K562 (cell line): Measurements from ENCODE around the gene ETS1. TPM values are rescaled to one million over a fixed set of nuclear protein-coding genes. Genes with fewer than 3 reads are reported as not detected.

Source experiments
- ATAC-seq: fragments of 200-7000 bp; cut with Tn5 transposase; 3 replicates; pipeline ENCODE4 v1.9.1; 2020; ENCODE audit warnings: moderate library complexity
- BruUV-seq: library from RNA; stranded (reverse); fragments of 400-500 nt; replicated peaks from 2 replicates; lab custom pipeline; 2021; lab: Mats Ljungman, UMichigan
- CTCF ChIA-PET: fragments of 300-600 bp; formaldehyde crosslinking; extraction: SDS; loops from one replicate; lab custom pipeline; 2021; ENCODE audit warnings: low intra/inter-chr PET ratio; lab: Yijun Ruan, JAX
- POLR2A ChIA-PET: fragments of 300-600, 350-650 bp; sonication (Branson Sonifier 250); formaldehyde crosslinking; extraction: SDS; loops from one replicate; lab custom pipeline; 2021; ENCODE audit warnings: antibody characterized with exemption, inconsistent platforms; lab: Yijun Ruan, JAX
- DNase-seq, 4 experiments: peaks; one replicate each; pipeline versions ENCODE4 v3.0.0 to v3.0.0-alpha.2; 2011 to 2018; ENCODE audit warnings: low spot score in 3 of 4, mixed read lengths in 3 of 4; ENCODE audit errors: extremely low read depth in 1 of 4
- FAIRE-seq: peaks from 2 replicates; lab custom pipeline; 2011; peaks lifted over from hg19 to GRCh38; lab: Jason Lieb, UNC
- H2AFZ ChIP-seq: 2 replicates; pipeline ENCODE4 v1.6.0; 2011; ENCODE audit warnings: low read depth, low read length, control low read depth, inconsistent platforms
- H3K27ac ChIP-seq: fragments of 200-600 bp; 3 replicates; pipeline ENCODE4 v1.8.0; 2011; ENCODE audit warnings: low read depth, mild to moderate bottlenecking, control low read depth, inconsistent platforms, low read length, moderate library complexity, mixed read lengths; ENCODE audit errors: extremely low read depth
- H3K27me3 ChIP-seq, 2 experiments: fragments of 300-600 bp in 1 of 2; 2 replicates in 1 of 2; 3 replicates in 1 of 2; pipeline versions ENCODE4 v1.6.0 to v1.8.0; 2011; ENCODE audit warnings: inconsistent platforms in 2 of 2, low read length in 2 of 2, mild to moderate bottlenecking in 1 of 2, mixed read lengths in 1 of 2, moderate library complexity in 1 of 2; ENCODE audit not compliant: control insufficient read depth in 2 of 2, insufficient read depth in 2 of 2
- H3K36me3 ChIP-seq: fragments of 300-600 bp; 3 replicates; pipeline ENCODE4 v1.8.0; 2011; ENCODE audit warnings: mild to moderate bottlenecking, low read length, inconsistent platforms; ENCODE audit not compliant: control insufficient read depth, insufficient read depth
- H3K4me1 ChIP-seq, 2 experiments: fragments of 200-600 bp in 1 of 2; replicated peaks in 1 of 2; 2 replicates in 1 of 2; 3 replicates in 1 of 2; pipeline versions ENCODE4 v1.5.1 to v1.8.0; 2011; ENCODE audit warnings: inconsistent platforms in 2 of 2, low read length in 2 of 2, mild to moderate bottlenecking in 1 of 2, mixed read lengths in 1 of 2, moderate library complexity in 1 of 2; ENCODE audit not compliant: control insufficient read depth in 2 of 2, insufficient read depth in 2 of 2
- H3K4me2 ChIP-seq: 2 replicates; pipeline ENCODE4 v1.6.1; 2011; ENCODE audit warnings: low read length, control low read depth, inconsistent platforms, mixed read lengths; ENCODE audit not compliant: insufficient read depth
- H3K4me3 ChIP-seq: fragments of 200-600 bp; sonication (generic), shearing (Covaris generic); 2 replicates; pipeline ENCODE4 v1.5.1; 2016; ENCODE audit warnings: control low read depth, inconsistent platforms
- H3K79me2 ChIP-seq: fragments of 200-600 bp; 3 replicates; pipeline ENCODE4 v1.8.0; 2011; ENCODE audit warnings: low read length, inconsistent platforms; ENCODE audit not compliant: control insufficient read depth, insufficient read depth
- H3K9ac ChIP-seq, 2 experiments: 2 replicates each; pipeline versions ENCODE4 v1.6.0 to v1.6.1; 2011; ENCODE audit warnings: low read depth in 2 of 2, low read length in 2 of 2, control low read depth in 1 of 2, inconsistent platforms in 1 of 2, mild to moderate bottlenecking in 1 of 2, mixed read lengths in 1 of 2; ENCODE audit not compliant: insufficient read depth in 1 of 2
- H3K9me1 ChIP-seq: one replicate; pipeline ENCODE4 v1.6.0; 2011; ENCODE audit warnings: inconsistent platforms, mild to moderate bottlenecking, low read length, moderate library complexity; ENCODE audit not compliant: control insufficient read depth, insufficient read depth
- H3K9me3 ChIP-seq: replicated peaks from 2 replicates; pipeline ENCODE4 v1.5.1; 2011; ENCODE audit warnings: low read depth, low read length, inconsistent platforms; ENCODE audit not compliant: control insufficient read depth, insufficient read depth
- H4K20me1 ChIP-seq: replicated peaks from 2 replicates; pipeline ENCODE4 v1.6.1; 2011; ENCODE audit warnings: low read length, inconsistent platforms, mixed read lengths; ENCODE audit not compliant: control insufficient read depth, insufficient read depth
- CXXC5 ChIP-seq: fragments of 250-450 bp; sonication (Bioruptor Pico); IDR thresholded peaks from 2 replicates; pipeline ENCODE4 v1.8.0; 2022; ENCODE audit warnings: inconsistent platforms, mild to moderate bottlenecking, moderate library complexity
- EP300 ChIP-seq: IDR thresholded peaks from 2 replicates; pipeline ENCODE4 v1.6.1; 2012; ENCODE audit warnings: low read length, improper control_type of control experiment
- GABPA ChIP-seq: fragments of 200-800 bp; sonication (Bioruptor generic); conservative IDR thresholded peaks from 2 replicates; pipeline ENCODE4 v1.6.1; 2016; ENCODE audit warnings: low read depth, missing genetic modification characterization, missing compliant biosample characterization
- MEIS2 ChIP-seq: fragments of 450-650 bp; IDR thresholded peaks from 2 replicates; pipeline ENCODE4 v1.6.1; 2014; ENCODE audit warnings: mild to moderate bottlenecking; ENCODE audit not compliant: partially characterized antibody
- NR2C2 ChIP-seq, 2 experiments: fragments of 200-800 bp in 1 of 2; sonication (Bioruptor generic) in 1 of 2; sonication (generic) in 1 of 2; formaldehyde crosslinking in 1 of 2; IDR thresholded peaks; 2 replicates each; pipeline versions ENCODE4 v1.6.1 to v1.8.0; 2016 to 2022; ENCODE audit warnings: mild to moderate bottlenecking in 1 of 2, missing compliant biosample characterization in 1 of 2, missing genetic modification characterization in 1 of 2, missing genetic modification reagents in 1 of 2
- RNF2 ChIP-seq: sonication (generic); IDR thresholded peaks from 2 replicates; pipeline ENCODE4 v1.6.1; 2016
- SAFB ChIP-seq: fragments of 200-400 bp; formaldehyde crosslinking; IDR thresholded peaks from 2 replicates; pipeline ENCODE4 v1.6.1; 2017; ENCODE audit warnings: low read depth, low read length, borderline replicate concordance
- SMAD2 ChIP-seq: fragments of 150-350 bp; IDR thresholded peaks from 2 replicates; pipeline ENCODE4 v1.6.1; 2014; ENCODE audit warnings: low read depth, mild to moderate bottlenecking, low read length
- TAF15 ChIP-seq: fragments of 200-400 bp; formaldehyde crosslinking; IDR thresholded peaks from 2 replicates; pipeline ENCODE4 v1.6.1; 2017; ENCODE audit warnings: mild to moderate bottlenecking, low read depth, low read length, moderate library complexity
- WGBS: fragments of 100-300 bp; shearing (Covaris generic); methylation state at CpG from one replicate; pipeline ENCODE4 v1.1.6; 2016; ENCODE audit warnings: low coverage, mixed read lengths; ENCODE audit not compliant: insufficient coverage; ENCODE audit errors: missing lambda C conversion rate; 5-methylcytosine and 5-hydroxymethylcytosine counted together
- in situ Hi-C: fragments of 300-500 bp; cut with MboI; formaldehyde crosslinking; loops from 4 replicates; pipeline ENCODE4 v1.15.0; 2018; ENCODE audit warnings: inconsistent platforms, mixed read lengths
- intact Hi-C: fragments of 100-400 bp; cut with micrococcal nuclease; formaldehyde crosslinking; loops from 2 replicates; pipeline ENCODE4 v1.14.2; 2022
- polyA plus RNA-seq, 8 experiments: library from polyadenylated mRNA; depleted of rRNA in 4 of 8; stranded (reverse) in 5 of 8; unstranded in 3 of 8; fragments of >200 nt; fragmentation: Nextera tagmentation in 2 of 8; fragmentation: Illumina TruSeq in 1 of 8; extraction: Ambion mirVana in 2 of 8; extraction: Trizol in 1 of 8; gene quantifications; 2 replicates each; pipeline versions ENCODE4 v1.2.1 to v1.2.3, GENCODE V29; 2011 to 2014; ENCODE audit warnings: inconsistent platforms in 1 of 8, missing spikeins in 1 of 8
- total RNA-seq, 7 experiments: library from RNA; depleted of rRNA in 6 of 7; stranded (reverse); fragments of >200 nt in 6 of 7; fragmentation: Illumina TruSeq in 2 of 7; extraction: Trizol in 2 of 7; gene quantifications; 2 replicates each; pipeline versions ENCODE4 v1.2.1 to v1.2.3, GENCODE V29; 2011 to 2021; ENCODE audit warnings: low replicate concordance in 1 of 7
- TF ChIP-seq, protein P1 (sequence below): fragments of 450-650 bp; IDR thresholded peaks from 2 replicates; pipeline ENCODE4 v1.6.1; 2016
- TF ChIP-seq, protein P2 (sequence below): fragments of 250-450 bp; sonication (Bioruptor Pico); IDR thresholded peaks from 2 replicates; pipeline ENCODE4 v1.9.0; 2021; ENCODE audit warnings: mild to moderate bottlenecking

The ETS1 gene
- total and polyA plus RNA-seq, 9 of the 15 experiments (the other 6 are each of a cell fraction or from before 2014, with no cell fraction given): 0.04 to 1.4 (median 0.23) TPM

DNA sequence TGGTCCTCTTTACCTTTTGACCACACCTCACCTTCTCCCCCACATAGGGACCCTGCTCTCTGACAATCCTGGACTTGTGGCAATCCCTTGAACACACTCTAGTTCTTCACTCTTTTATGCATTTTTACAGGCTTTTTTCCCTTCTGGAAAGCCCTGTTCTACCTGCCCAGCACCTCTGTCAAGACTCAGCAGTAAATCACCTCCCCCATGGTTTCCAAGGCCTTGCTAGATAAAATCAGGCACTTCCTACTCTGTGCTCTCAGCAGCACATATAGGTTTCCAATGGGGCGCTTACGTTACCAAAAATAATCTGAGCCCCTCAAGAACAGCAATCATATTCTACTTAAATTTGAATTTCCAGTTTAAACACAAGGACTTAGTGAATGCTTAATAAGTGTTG is 53.9 kb downstream of the ETS1 start:
- no peak for FAIRE-seq
- Histone ChIP-seq H4K20me1 (no peaks in the 10 kb centered on the region), H3K27ac (no peak overlapping the region), H3K27me3 (no peaks in the 10 kb centered on the region), H3K9me3 (no peaks in the 10 kb centered on the region), H3K4me1 (no peaks in the 10 kb centered on the region), H3K36me3 (no peaks in the 10 kb centered on the region), H3K4me3 (no peak overlapping the region), H3K4me2 (no peak overlapping the region), H3K9me1 (no peaks in the 10 kb centered on the region), H3K79me2 (no peaks in the 10 kb centered on the region), H3K9ac (no peak overlapping the region), H2AFZ (no peak overlapping the region)
- no peak for DNase-seq
- intact Hi-C loops: no loop called here
- 0% methylated on average over 2 of the region's 2 CpGs for WGBS
- BruUV-seq: no TSS peak
- ChIA-PET POLR2A (interaction anchor here (0.8 kb wide), 1 partner anchor 12 kb away, joined by 3 read pairs; no protein-coding TSS in a partner anchor), CTCF (no interaction called here)
- in situ Hi-C loops: no loop called here
- ATAC-seq: no peak
- TF ChIP-seq MEIS2 (peak; percentile 53), TAF15 (no peak)
- TF ChIP-seq, protein P1, sequence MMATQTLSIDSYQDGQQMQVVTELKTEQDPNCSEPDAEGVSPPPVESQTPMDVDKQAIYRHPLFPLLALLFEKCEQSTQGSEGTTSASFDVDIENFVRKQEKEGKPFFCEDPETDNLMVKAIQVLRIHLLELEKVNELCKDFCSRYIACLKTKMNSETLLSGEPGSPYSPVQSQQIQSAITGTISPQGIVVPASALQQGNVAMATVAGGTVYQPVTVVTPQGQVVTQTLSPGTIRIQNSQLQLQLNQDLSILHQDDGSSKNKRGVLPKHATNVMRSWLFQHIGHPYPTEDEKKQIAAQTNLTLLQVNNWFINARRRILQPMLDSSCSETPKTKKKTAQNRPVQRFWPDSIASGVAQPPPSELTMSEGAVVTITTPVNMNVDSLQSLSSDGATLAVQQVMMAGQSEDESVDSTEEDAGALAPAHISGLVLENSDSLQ: peak; percentile 29; the same call in 1 of the 2 replicates
- TF ChIP-seq, all 486 proteins: peak for 2

DNA sequence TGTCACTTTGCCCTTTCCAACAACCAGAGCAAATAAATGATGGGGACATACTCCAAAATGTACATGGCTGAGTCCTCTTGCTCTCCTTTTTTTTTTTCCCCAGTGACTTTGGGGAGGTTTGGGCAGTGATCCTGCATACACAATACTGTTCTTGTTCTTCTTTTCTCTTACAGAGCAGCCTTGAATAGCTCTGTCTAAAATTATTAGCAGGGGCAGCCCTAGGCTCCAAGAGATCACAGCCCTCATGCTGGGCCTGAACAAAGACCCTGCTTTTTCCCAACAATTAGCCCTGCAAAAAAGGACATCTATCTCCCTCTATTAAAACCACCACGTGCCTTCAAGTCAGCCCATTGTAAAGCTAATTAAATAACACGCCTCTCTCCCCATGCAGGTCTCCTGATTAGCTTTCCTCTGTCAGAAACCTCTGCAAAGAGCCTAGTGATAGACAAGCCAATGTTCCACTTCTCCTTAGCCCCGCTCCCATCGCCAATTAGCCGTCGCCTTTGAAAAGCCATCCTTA is 54.7 kb downstream of the ETS1 start:
- POLR2A ChIA-PET: no interaction called here
- Histone ChIP-seq H3K9ac (no peak overlapping the region), H3K9me3 (no peaks in the 10 kb centered on the region), H4K20me1 (no peaks in the 10 kb centered on the region), H3K27ac (no peak overlapping the region), H3K36me3 (no peaks in the 10 kb centered on the region), H2AFZ (no peak overlapping the region), H3K4me1 (no peaks in the 10 kb centered on the region), H3K27me3 (no peaks in the 10 kb centered on the region), H3K4me2 (no peak overlapping the region), H3K9me1 (no peaks in the 10 kb centered on the region), H3K79me2 (no peaks in the 10 kb centered on the region), H3K4me3 (no peak overlapping the region)
- DNase-seq (no peak), FAIRE-seq (no peak), ATAC-seq (no peak)
- CTCF ChIA-PET: no interaction called here
- TF ChIP-seq GABPA (tag) (no peak), EP300 (no peak), NR2C2 (CRISPR knock-in tag; IDR thresholded peaks at IDR 0.05) (no peak), NR2C2 (tag; IDR thresholded peaks at IDR 0.05) (no peak), RNF2 (no peak), CXXC5 (CRISPR knock-in tag) (no peak), SAFB (no peak), SMAD2 (no peak)
- TF ChIP-seq, protein P2, sequence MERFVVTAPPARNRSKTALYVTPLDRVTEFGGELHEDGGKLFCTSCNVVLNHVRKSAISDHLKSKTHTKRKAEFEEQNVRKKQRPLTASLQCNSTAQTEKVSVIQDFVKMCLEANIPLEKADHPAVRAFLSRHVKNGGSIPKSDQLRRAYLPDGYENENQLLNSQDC: no peak
- intact Hi-C loops: no loop called here
- in situ Hi-C loops: no loop called here
- no TSS peak for BruUV-seq
- 0% methylated on average over 6 of the region's 6 CpGs for WGBS
